GM19324 (cell line): ENCODE data around the gene SPRR2E.
"Not testable (repeated sequence)": the region's sequence is repeated elsewhere in the genome, so short reads cannot be mapped to it uniquely, and the experiment has no call there.

Source experiments
- ATAC-seq: cut with Tn5 transposase; IDR thresholded peaks from one replicate; pipeline ENCODE4 v1.9.1; 2021; ENCODE audit warnings: mild to moderate bottlenecking, moderate library complexity; ENCODE audit not compliant: unreplicated experiment, low FRiP score

SPRR2E gene

GRCh38 chr1:153071511-153071910 is 22.8 kb downstream of the SPRR2E start, which contains the start of gene SPRR2B:
SPRR2B (minus strand) TSS chr1:153071611; CDS start chr1:153070839, 772 bp downstream.
- no peak for ATAC-seq

- no peak for ATAC-seq
Observed at GRCh38 chr1:153070243-153070642, 24.1 kb downstream of the SPRR2E start.

- ATAC-seq, result no peak
Observed at GRCh38 chr1:153058826-153059784, 35.2 kb downstream of the SPRR2E start.

DNA sequence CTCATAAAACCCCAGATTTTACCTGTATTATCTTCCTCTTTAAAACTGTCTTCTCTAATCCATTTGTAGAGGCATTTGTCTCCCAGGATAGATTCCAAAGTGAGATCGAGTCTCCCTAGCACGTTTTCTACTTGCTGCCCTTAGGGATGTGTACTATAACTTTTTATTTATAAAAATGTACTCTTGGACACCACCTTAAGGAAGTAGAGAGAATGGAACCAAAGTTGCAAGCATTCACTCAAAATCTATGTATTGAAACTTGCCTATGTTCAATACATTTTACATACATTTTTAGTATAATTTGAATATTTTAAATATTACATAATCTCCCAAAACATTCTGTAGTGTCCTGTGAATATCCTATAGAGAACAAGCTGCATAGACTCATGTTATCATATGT is 36.2 kb downstream of the SPRR2E start:
- ATAC-seq, result no peak

DNA sequence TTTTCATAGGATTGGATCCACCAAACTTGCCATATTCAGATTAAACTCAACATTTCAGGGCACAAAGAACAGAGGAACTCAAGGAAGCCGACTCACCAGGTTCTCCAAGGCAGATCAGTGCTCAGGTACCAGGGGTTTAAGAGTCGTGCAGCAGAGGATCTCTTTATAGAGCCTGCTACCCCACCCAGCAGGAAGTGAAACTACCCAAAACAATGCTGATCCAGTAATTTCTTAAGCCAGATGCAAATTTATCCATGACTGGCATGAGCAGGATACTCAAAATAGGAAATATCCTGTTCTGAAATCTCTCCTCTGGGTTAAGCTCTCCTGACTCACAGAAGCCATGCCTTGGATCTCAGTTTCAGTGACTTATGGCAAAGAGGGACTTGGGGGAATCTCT is 37.0 kb downstream of the SPRR2E start, which contains the start of gene SPRR2A:
TSS of gene SPRR2A (minus strand) at position 138 of the 400 bp plus-strand sequence. CDS start 777 bp downstream, outside the sequence.
- no peak for ATAC-seq

DNA sequence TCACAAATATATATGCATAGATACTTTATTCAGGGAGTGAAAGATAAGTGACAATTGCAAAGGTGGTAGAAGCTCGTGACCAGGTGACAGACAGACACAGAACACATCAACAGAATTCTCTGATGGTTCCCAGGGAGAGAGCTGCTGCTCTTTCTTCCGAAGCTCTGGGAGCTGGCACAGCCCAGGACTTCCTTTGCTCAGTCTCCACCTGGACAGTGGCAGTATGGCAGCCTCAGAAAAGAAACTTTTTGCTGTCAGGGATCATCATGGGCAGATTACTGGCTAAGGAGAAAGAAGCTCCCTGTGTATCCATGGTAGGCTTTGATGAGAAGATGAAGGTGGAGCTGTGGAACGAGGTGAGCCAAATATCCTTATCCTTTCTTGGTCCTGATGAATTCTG is 38.2 kb downstream of the SPRR2E start:
- not testable (repeated sequence) for ATAC-seq

DNA sequence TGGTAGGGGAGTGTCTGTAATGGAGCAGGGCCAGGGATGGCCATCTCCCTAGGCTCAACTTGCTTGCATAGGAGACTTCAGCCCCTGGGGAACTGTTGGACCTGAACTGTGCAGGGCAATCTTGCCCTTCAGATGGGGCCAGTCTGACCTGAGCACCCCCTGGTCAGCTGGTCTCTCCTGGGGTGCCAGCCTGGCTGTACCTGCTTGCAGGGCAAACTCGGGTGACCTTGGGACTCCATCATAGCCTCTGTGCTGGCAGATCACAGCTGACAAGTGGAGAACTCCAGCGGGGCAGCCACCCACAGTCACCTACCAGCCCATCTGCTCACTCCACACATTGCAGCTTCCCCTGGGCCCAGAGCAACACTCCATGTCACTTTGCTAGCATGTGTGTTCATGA is 45.1 kb downstream of the SPRR2E start:
- no peak for ATAC-seq
